HCEC 1CT (cell line): ENCODE data around the gene DIPK1B.
"Not testable (repeated sequence)": the region's sequence is repeated elsewhere in the genome, so short reads cannot be mapped to it uniquely, and the experiment has no call there.

Experiments used
- DNase-seq: peaks from one replicate; pipeline ENCODE4 v3.0.0-alpha.2; 2017

DIPK1B gene

DNA sequence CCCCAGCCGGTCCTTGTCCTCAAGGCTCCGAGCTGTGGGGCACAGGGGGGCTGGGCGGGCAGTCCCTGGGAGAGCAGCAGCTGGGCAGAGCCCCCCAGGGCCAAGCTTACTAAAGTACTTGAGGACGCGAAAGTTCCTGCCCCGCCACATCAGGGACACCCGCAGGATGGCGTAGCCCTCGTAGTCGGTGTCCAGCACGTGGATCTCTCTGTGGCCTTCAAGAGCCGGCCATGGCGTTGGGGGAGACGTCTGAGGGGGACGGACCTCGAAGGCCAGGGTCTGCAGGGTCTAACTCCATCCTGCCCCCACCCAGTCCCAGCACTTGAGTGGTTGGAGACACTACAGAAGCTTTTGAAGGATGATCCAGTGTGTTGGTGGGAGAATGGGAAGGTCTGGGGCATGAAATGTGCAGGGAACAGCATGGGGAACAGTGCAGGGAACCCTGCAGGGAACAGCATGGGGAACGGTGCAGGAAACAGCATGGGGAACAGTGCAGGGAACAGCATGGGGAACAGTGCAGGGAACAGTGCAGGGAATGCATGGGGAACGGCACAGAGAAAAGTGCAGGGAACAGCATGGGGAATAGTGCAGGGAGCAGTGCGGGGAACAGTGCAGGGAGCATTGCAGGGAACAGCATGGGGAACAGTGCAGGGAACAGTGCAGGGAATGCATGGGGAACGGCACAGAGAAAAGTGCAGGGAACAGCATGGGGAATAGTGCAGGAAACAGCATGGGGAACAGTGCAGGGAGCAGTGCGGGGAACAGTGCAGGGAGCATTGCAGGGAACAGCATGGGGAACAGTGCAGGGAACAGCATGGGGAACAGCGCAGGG lies 43.1 kb downstream of the DIPK1B start:
- DNase-seq, result not testable (repeated sequence)

DNA sequence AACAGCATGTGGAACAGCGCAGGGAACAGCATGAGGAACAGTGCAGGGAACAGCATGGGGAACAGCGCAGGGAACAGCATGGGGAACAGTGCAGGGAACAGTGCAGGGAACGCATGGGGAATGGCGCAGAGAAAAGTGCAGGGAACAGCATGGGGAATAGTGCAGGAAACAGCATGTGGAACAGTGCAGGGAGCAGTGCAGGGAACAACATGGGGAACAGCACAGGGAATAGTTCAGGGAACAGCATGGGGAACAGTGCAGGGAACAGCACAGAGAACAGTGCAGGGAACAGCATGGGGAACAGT lies 43.7 kb downstream of the DIPK1B start:
- no peak for DNase-seq

- no peak for DNase-seq
Observed at GRCh38 chr9:136756836-136757235, 44.5 kb downstream of the DIPK1B start.

DNA sequence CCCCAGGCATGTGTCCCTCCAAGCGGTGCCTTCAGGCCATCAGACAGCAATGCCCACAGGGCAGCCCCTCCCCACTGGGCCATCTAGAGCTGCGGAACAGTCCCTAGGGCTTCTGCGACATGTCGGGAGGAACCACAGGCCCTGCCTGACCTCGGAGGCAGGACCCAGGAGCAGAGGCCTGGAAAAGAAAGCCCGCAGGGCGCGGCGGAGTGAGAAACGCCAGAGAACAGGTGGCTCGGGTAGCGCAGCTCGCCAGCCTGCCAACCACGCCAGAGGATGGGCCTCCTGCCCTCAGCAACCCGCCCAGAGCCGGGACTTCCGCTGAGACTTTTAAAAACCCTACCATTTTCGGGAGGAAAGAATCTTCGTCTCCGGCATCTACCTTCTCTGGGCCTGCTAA lies 45.0 kb downstream of the DIPK1B start:
- DNase-seq, result no peak

DNA sequence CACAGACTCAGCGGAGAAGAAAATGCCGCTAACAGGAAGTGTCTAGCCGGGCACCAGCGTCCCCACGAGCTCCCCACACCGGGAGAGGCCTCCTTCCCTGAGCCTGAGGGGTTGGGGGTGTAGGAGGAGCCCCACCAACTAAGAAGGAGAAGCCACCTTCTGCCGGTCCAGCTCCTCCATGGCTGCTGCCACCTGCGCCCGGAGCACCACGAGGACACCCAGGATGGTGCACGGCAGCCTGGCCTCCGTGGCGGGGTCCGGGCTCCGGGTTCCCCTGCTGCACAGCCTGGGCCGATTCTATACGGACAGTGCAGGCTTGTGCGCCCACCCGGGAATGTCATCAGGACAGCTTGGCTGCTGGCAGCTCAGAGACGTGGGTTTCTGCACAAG lies 45.4 kb downstream of the DIPK1B start:
- no peak for DNase-seq

GRCh38 chr9:136759001-136759400 lies 46.6 kb downstream of the DIPK1B start:
- no peak for DNase-seq

DNA sequence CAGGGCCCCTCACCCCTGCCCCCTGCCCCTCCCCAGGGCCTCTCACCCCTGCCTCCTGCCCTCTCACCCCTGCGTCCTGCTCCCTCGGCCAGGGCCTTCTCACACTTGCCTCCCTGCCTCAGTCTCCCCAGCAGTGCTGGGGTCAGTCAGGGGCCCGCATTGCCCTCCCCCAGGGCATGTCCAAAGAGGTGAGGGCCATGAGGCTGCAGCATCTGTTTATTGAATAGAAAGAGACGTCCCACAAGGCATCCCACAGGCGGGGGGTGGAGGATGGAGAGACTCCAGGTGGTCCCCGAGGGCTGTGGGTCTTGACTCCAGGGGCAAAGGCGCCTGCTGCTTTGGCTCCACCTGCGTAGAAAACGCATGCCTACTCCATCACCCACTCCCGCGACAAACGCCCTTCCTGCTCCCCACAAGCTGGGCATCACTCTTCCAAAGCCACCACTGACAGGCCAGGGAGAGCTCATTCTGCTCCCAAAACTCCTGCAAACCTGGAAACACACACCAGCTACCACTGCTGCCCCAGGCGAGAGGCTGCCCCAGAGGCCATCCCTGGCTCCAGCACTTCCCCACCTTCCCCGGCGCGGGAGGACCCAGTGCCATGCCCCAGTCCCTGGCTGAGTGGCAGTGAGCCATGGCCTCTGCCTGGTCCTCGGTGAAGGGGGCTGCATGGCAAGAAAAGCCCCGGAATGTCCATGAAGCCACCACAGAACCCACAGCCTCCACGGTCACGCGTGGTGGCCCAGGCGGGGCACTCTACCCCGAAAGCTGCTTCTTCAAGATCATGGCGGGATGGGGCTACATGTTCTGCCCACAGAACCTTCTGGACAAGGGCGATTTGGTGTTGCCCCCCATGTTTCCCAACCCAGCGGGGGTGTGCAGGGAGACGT lies 47.3 kb downstream of the DIPK1B start:
- no peak for DNase-seq

DNA sequence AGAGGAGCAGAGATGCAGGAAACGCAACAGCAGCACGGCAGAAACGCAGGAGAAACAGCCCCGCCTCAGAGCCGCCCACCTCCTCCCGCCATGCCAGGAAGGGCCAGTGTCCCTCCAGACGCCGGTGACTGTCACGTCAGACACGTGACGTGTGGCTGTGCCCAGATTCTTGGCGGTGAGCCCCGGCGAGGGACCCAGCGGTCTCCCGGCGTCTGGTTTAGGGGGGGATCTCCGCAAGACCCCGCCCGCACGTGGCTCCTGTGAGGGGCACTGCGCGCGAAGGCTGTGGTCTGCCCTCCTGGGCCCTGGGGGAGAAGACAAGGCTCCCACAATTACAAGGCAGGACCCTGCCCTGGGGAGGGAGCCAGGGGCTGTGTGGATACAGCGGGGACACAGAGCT lies 48.1 kb downstream of the DIPK1B start:
- DNase-seq, result no peak

- DNase-seq, result peak; percentile 61
Observed at GRCh38 chr9:136760834-136761544, 48.6 kb downstream of the DIPK1B start.

DNA sequence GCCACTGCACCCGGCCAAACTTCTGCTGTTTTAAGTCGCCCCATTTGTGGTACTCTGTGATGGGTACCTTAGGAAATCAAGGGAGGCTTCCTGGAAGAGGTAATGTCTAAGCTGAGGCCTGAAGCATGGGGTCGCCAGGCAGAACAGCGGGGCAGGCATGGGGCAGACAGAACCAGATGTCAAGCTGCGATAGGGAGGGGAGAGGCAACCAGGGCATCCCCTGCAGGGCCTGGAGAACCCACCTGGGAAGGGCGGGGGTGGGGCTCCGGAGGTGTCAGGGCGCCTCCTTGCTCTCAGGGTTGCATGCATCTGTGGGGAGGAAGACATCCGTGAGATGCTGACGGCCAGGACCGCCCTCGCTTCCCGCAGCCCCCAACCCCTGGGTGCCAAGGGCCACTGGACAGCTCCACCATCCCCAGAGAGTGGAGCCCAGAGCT lies 49.2 kb downstream of the DIPK1B start:
- DNase-seq, result no peak

- no peak for DNase-seq
Observed at GRCh38 chr9:136762221-136762691, 49.9 kb downstream of the DIPK1B start.

DNA sequence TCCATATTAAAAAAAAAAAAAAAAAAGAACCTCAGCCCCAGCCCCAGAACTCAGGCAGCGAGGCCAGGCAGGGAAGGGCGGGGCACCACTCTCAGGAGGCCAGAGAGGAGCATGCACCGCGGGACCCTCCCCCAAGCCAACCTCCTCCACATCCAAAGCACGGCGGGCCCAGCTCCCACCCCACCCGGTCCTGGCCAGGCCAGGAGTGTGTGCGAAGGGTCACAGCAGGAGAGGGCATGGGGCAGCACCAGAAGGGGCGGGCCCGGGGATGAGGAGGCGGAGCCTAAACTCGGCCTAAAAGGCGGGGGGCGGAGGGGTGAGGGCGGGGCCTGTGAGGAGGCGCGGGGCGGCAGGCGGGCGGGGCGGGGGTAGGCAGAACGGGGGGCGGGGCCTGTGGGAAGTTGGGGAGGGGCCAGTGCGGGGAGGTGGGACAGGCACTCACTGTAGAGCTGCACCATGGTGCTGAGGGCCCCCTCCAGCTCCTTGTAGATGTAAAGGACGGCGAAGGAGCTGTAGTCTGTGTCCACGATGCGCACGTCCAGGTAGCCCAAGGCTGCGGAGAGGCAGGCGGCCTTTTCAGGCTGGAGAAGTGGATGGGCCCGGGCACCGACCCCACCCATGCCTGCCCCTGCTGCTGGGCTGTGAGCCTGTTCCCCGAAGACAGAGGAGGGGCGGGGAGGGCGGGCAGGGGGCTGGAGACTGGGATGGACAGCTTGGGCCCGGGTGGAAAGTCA lies 50.7 kb downstream of the DIPK1B start:
- no peak for DNase-seq

DNA sequence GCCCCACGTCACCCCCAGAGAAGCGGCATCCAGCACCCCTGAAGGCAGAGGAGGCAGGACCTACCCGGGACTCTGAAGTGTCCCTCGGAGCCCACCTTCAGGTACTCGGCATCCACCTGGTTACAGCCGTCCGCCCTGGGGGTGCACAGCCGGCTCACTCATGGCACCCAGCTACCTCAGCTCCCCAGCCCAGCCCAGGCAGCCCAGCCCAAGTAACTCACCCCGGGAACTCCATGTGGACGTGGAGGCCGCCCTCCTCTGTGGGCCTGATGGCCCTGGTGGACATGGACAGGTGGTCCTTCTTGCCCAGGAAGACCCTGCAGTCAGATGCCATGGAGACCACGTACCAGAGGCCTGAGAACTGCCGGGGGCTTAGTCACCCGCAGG lies 51.3 kb downstream of the DIPK1B start:
- DNase-seq, result no peak

- no peak for DNase-seq
Observed at GRCh38 chr9:136764301-136764891, 52.0 kb downstream of the DIPK1B start, which contains the start of gene LCN15. LCN15 (minus strand) TSS chr9:136764518; CDS start chr9:136764488, 30 bp downstream.

DNA sequence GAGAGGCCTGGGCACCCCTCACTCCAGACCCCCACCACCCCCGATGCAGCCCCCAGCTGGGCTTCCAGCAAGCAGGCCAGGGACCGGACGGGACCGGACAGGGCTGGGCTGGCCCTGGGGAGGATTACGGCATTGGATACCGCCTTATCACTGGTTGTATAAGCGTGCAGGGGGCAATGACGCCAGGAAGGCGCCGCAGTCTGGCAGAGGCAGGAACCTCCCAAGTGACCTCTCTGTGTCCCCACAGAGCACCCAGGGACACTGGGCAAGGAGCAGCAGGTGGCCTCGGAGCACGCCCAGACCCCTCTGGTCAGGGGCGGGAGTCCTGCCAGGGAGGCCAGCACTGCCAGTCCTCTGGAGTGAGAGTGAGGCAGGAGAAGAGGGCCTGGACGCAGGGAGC lies 52.7 kb downstream of the DIPK1B start:
- DNase-seq, result no peak

GRCh38 chr9:136765745-136766409 lies 53.5 kb downstream of the DIPK1B start:
- not testable (repeated sequence) for DNase-seq

GRCh38 chr9:136766410-136767120 lies 54.2 kb downstream of the DIPK1B start:
- not testable (repeated sequence) for DNase-seq

- no peak for DNase-seq
Observed at GRCh38 chr9:136769710-136770191, 57.4 kb downstream of the DIPK1B start.

- no peak for DNase-seq
Observed at GRCh38 chr9:136771907-136772415, 59.6 kb downstream of the DIPK1B start.

DNA sequence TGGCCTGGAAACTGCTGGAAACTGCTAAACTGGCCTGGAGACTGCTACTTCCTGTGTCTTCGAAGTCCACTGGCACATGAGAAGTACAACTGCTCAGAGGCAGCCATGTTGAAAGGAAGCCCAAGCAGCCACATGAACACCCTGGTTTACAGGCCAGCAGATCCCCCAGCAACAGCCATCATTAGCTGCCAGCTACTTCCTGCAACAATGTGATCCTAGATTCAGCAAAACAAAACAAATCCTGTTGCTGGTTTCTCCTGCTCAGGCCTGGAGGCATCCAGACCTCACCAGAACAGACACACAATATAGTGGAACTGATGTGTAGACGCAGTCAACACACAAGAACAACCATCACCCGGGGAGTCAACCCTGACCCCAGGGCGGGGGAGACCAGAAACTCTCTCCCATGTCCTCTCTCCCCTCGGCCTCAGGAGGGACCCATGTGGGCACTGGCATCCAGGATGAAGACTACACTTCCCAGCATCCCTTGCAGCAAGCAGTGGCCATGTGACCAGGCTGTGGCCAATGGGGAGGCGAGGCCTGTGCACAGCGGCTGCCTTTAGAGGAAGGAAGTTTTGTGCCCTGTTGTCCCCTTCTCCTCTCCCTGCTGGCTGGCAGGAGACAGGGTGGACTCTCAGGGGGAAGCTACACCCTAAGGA lies 61.1 kb downstream of the DIPK1B start:
- DNase-seq, result no peak
